Osteoblast (primary cell): ENCODE results near the gene TSSC4. TPM values are rescaled to one million over a fixed set of nuclear protein-coding genes. Genes with fewer than 3 reads are reported as not detected.

ENCODE experiments used
- DNase-seq: peaks from one replicate; pipeline ENCODE4 v3.0.0; 2011; ENCODE audit warnings: low spot score, mixed read lengths; ENCODE audit not compliant: insufficient read length; ENCODE audit errors: missing footprints
- H2AFZ ChIP-seq: 2 replicates; pipeline ENCODE4 v1.6.0; 2011; ENCODE audit warnings: mild to moderate bottlenecking, low read length
- H3K27ac ChIP-seq: 2 replicates; pipeline ENCODE4 v1.5.1; 2011; ENCODE audit warnings: mild to moderate bottlenecking, low read depth, low read length, moderate library complexity
- H3K27me3 ChIP-seq: 2 replicates; pipeline ENCODE4 v1.6.0; 2012; ENCODE audit warnings: mild to moderate bottlenecking, control low read depth, inconsistent platforms, low read length, moderate library complexity; ENCODE audit not compliant: insufficient read depth
- H3K36me3 ChIP-seq: 2 replicates; pipeline ENCODE4 v1.5.1; 2011; ENCODE audit warnings: mild to moderate bottlenecking, low read length, control low read depth, moderate library complexity; ENCODE audit not compliant: insufficient read depth
- H3K4me1 ChIP-seq: 2 replicates; pipeline ENCODE4 v1.5.1; 2011; ENCODE audit warnings: mild to moderate bottlenecking, low read length, control low read depth, moderate library complexity; ENCODE audit not compliant: insufficient read depth
- H3K4me2 ChIP-seq: 2 replicates; pipeline ENCODE4 v1.6.0; 2011; ENCODE audit warnings: mild to moderate bottlenecking, low read length; ENCODE audit not compliant: insufficient read depth
- H3K4me3 ChIP-seq: fragments of 200-600 bp; sonication (generic); 3 replicates; pipeline ENCODE4 v1.5.1; 2012; ENCODE audit warnings: mild to moderate bottlenecking, low read length, inconsistent platforms; ENCODE audit not compliant: insufficient read depth
- H3K79me2 ChIP-seq: 2 replicates; pipeline ENCODE4 v1.6.0; 2012; ENCODE audit warnings: mild to moderate bottlenecking, low read length, control low read depth, inconsistent platforms; ENCODE audit not compliant: insufficient read depth
- H3K9me3 ChIP-seq: 2 replicates; pipeline ENCODE4 v1.5.1; 2011; ENCODE audit warnings: low read depth, low read length, control low read depth
- H4K20me1 ChIP-seq: 2 replicates; pipeline ENCODE4 v1.6.0; 2012; ENCODE audit warnings: mild to moderate bottlenecking, low read length, control low read depth; ENCODE audit not compliant: insufficient read depth
- CTCF ChIP-seq: IDR thresholded peaks from 2 replicates; pipeline ENCODE4 v1.5.1; 2011; ENCODE audit warnings: mild to moderate bottlenecking, low read depth, low read length, moderate library complexity; ENCODE audit errors: extremely low read depth
- total RNA-seq: library from RNA; depleted of rRNA; stranded (reverse); fragments of >200 nt; gene quantifications from 2 replicates; pipeline ENCODE4 v1.2.3, GENCODE V29; 2012

Gene TSSC4
- total RNA-seq, 1 donor, result 46.7 TPM

- no peak for TF ChIP-seq CTCF
- DNase-seq, result peak; percentile 73
- Histone ChIP-seq H3K9me3 (no peaks in the 10 kb centered on the region), H3K27ac (no peak overlapping the region), H4K20me1 (no peaks in the 10 kb centered on the region), H3K79me2 (no peaks in the 10 kb centered on the region), H3K4me2 (no peak overlapping the region), H3K4me3 (no peak overlapping the region), H3K4me1 (no peaks in the 10 kb centered on the region), H2AFZ (no peak overlapping the region), H3K36me3 (no peaks in the 10 kb centered on the region), H3K27me3 (peaks cover 5% of the 10 kb centered on the region)
These were observed 49.9 kb downstream of the TSSC4 start for GRCh38 chr11:2450321-2451041.

- H2AFZ ChIP-seq, result no peak overlapping the region
- H3K27ac ChIP-seq, result no peak overlapping the region
- no peaks in the 10 kb centered on the region for H3K27me3 ChIP-seq
- H3K4me3 ChIP-seq, result no peak overlapping the region
- H3K36me3 ChIP-seq, result no peaks in the 10 kb centered on the region
- H3K79me2 ChIP-seq, result no peaks in the 10 kb centered on the region
- H3K4me1 ChIP-seq, result no peaks in the 10 kb centered on the region
- DNase-seq, result no peak
- H3K4me2 ChIP-seq, result no peak overlapping the region
- no peaks in the 10 kb centered on the region for H3K9me3 ChIP-seq
- TF ChIP-seq CTCF, result no peak
- H4K20me1 ChIP-seq, result no peaks in the 10 kb centered on the region
These were observed 50.8 kb downstream of the TSSC4 start for GRCh38 chr11:2451336-2451735.

GRCh38 chr11:2451916-2452315 lies 51.4 kb downstream of the TSSC4 start:
- H3K4me2 ChIP-seq, result no peak overlapping the region
- TF ChIP-seq CTCF, result no peak
- no peaks in the 10 kb centered on the region for H3K36me3 ChIP-seq
- H4K20me1 ChIP-seq, result no peaks in the 10 kb centered on the region
- no peak overlapping the region for H3K27ac ChIP-seq
- H3K27me3 ChIP-seq, result no peaks in the 10 kb centered on the region
- H3K4me1 ChIP-seq, result no peaks in the 10 kb centered on the region
- no peak overlapping the region for H2AFZ ChIP-seq
- no peaks in the 10 kb centered on the region for H3K79me2 ChIP-seq
- H3K4me3 ChIP-seq, result no peak overlapping the region
- no peaks in the 10 kb centered on the region for H3K9me3 ChIP-seq
- DNase-seq, result peak; percentile 72

GRCh38 chr11:2452321-2453012 lies 51.9 kb downstream of the TSSC4 start:
- Histone ChIP-seq H3K36me3 (no peaks in the 10 kb centered on the region), H2AFZ (no peak overlapping the region), H3K4me1 (no peaks in the 10 kb centered on the region), H4K20me1 (no peaks in the 10 kb centered on the region), H3K27me3 (no peaks in the 10 kb centered on the region), H3K4me2 (no peak overlapping the region), H3K9me3 (no peaks in the 10 kb centered on the region), H3K79me2 (no peaks in the 10 kb centered on the region), H3K4me3 (no peak overlapping the region), H3K27ac (no peak overlapping the region)
- TF ChIP-seq CTCF, result no peak
- peak; percentile 62 for DNase-seq
